ENCODE results near the gene PLEKHH1.
"Not testable (repeated sequence)": the region's sequence is repeated elsewhere in the genome, so short reads cannot be mapped to it uniquely, and the experiment has no call there.

The PLEKHH1 gene

DNA sequence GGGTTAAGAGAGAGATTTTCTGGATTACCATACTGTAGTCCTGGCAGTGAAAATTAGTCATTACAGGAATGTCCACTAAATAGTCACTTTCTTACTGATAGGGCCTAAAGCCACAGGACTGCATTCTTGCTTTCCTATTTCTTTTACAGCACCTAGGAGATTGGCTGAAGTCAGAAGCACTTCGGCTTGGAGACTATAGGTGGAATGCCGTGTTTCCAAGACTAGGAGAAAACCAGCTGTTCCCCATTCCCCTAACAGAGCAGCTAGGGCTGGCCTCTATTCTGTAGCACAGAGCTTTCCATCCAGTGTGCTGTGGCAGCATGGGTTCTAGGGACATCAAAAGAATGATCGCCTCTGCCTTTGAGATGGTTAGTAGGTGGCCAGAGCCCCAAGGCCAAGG lies 51.9 kb downstream of the PLEKHH1 start:
- no peak for DNase-seq

- DNase-seq: no peak
Observed at GRCh38 chr14:67586369-67586768, 53.3 kb downstream of the PLEKHH1 start.

DNA sequence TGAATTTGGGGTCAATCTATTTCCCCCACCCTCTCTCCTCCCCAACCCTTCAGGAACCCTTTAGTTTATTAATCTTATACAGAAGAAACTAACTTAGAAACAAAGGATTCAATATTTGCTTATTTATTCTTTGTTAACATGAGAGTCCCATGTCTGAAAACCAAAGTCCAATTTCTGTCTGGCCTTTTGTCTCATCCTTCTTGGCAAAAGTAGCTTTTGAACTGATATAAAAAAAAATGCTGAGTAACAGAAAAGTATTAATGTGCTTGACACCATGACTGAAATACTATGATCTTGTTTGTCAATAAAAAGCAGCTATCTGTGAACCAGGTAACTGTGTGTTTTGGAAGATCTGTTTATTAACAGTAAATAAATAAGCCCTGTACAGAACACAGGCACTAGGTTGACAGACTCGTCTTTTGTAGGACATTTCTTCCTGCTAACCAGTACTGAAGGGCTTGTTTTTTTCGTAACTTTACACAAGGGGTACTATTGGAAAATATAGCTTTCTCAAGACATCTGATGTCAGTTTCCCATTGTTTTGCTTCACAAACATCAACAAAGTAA lies 56.2 kb downstream of the PLEKHH1 start:
- no peak for DNase-seq

- DNase-seq: not testable (repeated sequence)
Observed at GRCh38 chr14:67593650-67594049, 60.6 kb downstream of the PLEKHH1 start.

GRCh38 chr14:67595392-67595791 lies 62.3 kb downstream of the PLEKHH1 start:
- DNase-seq: no peak

- peak; percentile 97 for DNase-seq
Observed at GRCh38 chr14:67599698-67600561, 66.8 kb downstream of the PLEKHH1 start, which contains the start of gene PIGH. TSS of gene PIGH (minus strand) at chr14:67600268. CDS start at chr14:67600203, 65 bp downstream.

- not testable (repeated sequence) for DNase-seq
Observed at GRCh38 chr14:67600562-67600974, 67.5 kb downstream of the PLEKHH1 start.

- no peak for DNase-seq
Observed at GRCh38 chr14:67602076-67602475, 69.0 kb downstream of the PLEKHH1 start.

DNA sequence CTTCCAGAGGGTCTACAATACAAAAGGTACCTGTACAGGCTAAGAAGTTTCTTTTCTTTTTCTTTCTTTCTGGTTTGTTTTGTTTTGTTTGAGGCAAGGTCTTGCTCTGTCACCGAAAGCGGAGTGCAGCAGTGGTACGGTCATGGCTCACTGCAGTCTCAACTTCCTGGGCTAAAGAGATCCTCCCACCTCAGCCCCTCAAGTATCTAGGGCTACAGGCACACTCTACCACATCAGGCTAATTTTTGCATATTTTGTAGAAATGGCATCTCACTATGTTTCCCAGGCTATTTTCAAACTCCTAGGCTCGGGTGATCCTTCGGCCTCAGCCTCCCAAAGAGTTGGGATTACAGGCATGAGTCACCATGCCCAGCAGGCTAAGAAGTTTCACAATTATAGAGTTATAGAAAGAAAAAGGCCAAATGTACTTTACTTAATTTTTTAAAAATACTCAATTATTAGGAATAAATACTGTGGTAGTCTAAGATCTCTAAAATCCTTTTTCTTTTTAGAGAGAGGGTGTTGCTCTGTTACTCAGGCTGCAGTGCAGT lies 70.0 kb downstream of the PLEKHH1 start:
- no peak for DNase-seq

DNA sequence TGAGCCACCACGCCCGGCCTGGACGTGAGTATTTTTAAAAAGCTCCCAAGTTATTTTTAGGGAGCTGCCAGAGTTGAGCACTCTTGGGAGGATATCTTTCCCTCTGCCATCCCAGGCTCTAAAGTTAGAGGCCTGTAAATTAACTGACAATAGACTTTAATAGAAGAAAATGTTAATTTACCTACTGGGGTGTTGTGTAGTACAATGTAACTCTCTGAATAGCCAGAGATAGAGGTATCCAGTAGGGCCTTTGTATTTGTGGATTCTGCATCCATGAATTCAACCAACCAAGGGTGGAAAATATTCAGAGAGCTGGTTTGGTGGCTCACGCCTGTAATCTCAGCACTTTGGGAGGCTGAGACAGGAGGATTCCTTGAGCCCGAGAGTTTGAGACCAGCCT lies 74.6 kb downstream of the PLEKHH1 start:
- DNase-seq: no peak

DNA sequence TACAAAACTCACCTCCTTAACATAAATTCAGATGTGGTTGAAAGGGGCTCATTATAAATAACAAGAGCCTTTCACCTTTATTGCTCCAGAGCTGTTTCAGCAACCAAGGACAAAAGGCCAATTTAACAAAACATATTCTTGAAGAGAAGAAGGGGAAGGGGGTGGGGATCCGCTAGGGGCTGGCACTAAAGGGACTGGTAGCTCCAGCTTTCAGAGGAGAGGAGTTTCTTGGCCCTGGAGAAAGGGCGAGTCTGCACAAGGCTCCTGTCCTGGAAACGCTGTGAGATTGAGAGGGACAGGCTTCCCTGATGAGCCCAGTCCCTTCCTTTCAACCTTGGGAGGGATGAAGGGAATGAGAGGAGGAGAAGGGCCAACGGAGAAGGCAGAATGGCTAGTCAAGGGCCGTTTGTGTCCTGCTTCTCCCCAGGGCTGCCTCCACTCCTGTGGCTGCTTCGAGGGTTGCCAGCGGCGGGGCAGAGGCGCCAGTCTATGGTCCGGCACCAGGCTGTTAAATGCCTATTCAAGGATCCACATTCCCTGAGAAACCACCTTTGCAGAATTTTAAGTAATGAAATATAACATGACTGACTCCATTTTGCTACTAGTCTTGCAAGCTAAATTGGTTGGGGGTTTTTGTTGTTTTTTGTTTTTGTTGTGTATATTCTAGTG lies 76.7 kb downstream of the PLEKHH1 start:
- DNase-seq: no peak

DNA sequence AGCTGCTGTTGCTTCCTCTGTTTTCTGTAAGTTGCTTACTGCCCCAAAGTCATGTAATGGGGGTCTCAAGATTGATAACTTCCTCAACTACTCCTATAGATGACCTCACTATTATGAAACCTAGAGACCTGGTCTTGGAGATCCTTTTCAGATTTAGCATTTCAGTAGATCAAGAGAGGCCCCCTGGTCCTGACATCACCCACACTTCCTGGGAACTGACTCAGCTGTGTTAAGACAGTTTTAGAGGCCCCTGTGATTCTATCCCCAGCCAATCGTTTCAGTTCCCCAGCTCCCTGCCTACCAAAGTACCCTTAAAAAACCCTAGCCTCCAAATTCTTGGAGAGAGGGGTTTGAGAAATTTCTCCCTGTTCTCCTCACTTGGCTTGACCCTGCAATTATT lies 77.4 kb downstream of the PLEKHH1 start:
- DNase-seq: no peak

- peak; percentile 56 for DNase-seq
Observed at GRCh38 chr14:67618617-67619063, 85.5 kb downstream of the PLEKHH1 start.

GRCh38 chr14:67619446-67620216 lies 86.5 kb downstream of the PLEKHH1 start, which contains the start of gene ARG2:
TSS of gene ARG2 (plus strand) at chr14:67619920. CDS start at chr14:67619978, 58 bp downstream.
- peak; percentile 99 for DNase-seq

GRCh38 chr14:67620217-67620785 lies 87.2 kb downstream of the PLEKHH1 start:
- peak; percentile 55 for DNase-seq

GRCh38 chr14:67622675-67623074 lies 89.6 kb downstream of the PLEKHH1 start:
- no peak for DNase-seq

GRCh38 chr14:67623114-67623513 lies 90.0 kb downstream of the PLEKHH1 start:
- DNase-seq: no peak

- DNase-seq: not testable (repeated sequence)
Observed at GRCh38 chr14:67626131-67626530, 93.0 kb downstream of the PLEKHH1 start.

- DNase-seq: no peak
Observed at GRCh38 chr14:67627519-67627918, 94.4 kb downstream of the PLEKHH1 start.

- no peak for DNase-seq
Observed at GRCh38 chr14:67630186-67630585, 97.1 kb downstream of the PLEKHH1 start.

DNA sequence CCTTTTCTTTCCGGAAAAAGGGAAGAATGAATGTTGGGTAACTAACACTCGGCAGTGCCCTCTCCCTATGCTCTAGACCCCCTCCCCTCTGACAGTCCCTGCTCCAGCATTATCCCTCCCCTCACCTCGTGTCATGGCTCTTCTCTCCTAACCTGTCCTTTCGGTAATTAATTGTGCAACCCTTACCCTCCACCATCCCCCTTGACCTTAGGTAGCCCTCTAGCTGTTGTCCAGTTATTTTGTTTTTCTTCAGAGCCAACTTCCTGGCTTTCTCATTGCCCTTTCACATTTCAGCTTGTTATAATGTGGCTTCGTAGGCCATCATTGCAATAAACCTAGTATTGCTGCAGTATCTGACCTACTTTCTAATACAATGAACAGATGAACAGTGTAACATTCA lies 97.8 kb downstream of the PLEKHH1 start:
- no peak for DNase-seq

Measured in activated CD8-positive, alpha-beta memory T cell treated with anti-CD3 and anti-CD28 coated beads, Interleukin-2, amount 50 U/mL, for 48 hours (primary cell).